ENCODE measurements around the gene SLC38A8.

DNA sequence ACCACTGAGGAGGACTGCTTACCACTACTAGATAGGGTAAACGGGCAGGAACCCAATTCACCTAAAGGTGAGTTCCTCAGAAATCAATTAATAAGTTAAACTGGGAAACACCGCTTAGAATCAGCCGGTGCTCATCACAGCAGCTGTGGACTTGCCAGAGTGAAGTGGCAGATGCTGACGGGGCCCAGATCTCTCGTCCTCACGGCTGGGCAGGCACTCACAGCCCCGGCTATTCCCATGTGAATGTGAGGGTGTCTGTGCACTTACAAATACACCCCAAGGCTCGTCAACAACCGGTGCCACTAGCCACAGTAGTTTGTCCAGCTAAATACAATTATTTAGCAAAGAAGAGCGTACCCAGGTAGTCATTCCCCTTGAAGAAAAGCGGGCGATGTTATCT lies 44.4 kb upstream of the SLC38A8 start:
- TF ChIP-seq POLR2AphosphoS5 (IDR thresholded peaks at IDR 0.05; ENCODE audit: low read depth, low read length) = no peak
- no peak for TF ChIP-seq POLR2A (IDR thresholded peaks at IDR 0.05; ENCODE audit: low read depth, low read length)

Data from GM12892 (cell line).